Measurements from ENCODE around the gene ANKRD45. TPM values are rescaled to one million over a fixed set of nuclear protein-coding genes. Genes with fewer than 3 reads are reported as not detected.

The ANKRD45 gene
- polyA plus RNA-seq, 1 of the 3 experiments (the other 2 are of a cell fraction): 1.8 TPM

DNA sequence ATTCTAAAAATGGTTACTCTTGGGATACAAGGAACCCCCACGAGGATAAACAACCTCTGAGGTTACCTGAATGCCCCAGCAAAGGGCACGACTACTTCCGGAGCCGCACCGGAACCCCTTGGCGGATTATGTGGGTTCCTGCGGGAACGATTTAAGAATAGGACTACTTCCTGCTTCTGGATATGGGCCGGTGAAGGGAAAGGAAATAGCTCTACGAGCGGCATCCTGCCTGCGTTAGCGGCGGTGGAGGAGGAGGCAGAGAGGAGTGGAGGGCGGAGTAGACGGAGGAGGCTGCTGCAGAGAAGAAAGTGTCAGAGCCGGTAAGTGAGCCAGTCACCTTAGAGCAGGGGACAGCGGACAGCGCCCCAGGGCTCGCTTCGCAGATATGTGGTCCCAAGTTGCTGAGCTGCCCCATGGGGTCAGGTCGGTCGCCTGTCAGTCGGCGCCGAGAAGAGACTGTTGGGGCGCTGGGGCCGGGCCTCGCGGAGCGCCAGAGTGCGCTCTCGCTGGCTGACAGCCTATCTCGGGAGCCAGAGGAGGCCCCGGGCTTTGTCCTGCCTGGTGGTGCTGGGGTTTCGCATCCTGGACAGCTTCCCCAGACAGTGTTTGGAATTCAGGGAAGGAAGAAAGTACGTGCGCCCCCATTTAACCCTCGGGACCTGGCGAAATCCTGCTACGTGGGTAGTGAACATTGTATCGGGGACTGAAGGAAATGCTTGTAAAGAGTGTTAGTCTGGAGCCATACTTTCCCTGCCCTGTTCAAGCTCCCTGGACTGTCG lies 45.3 kb upstream of the ANKRD45 start, which contains the start of gene KLHL20 (continued):
- TF ChIP-seq GABPA (IDR thresholded peaks at IDR 0.05; ENCODE audit: low read depth): peak; percentile 99
- TF ChIP-seq, protein P1, sequence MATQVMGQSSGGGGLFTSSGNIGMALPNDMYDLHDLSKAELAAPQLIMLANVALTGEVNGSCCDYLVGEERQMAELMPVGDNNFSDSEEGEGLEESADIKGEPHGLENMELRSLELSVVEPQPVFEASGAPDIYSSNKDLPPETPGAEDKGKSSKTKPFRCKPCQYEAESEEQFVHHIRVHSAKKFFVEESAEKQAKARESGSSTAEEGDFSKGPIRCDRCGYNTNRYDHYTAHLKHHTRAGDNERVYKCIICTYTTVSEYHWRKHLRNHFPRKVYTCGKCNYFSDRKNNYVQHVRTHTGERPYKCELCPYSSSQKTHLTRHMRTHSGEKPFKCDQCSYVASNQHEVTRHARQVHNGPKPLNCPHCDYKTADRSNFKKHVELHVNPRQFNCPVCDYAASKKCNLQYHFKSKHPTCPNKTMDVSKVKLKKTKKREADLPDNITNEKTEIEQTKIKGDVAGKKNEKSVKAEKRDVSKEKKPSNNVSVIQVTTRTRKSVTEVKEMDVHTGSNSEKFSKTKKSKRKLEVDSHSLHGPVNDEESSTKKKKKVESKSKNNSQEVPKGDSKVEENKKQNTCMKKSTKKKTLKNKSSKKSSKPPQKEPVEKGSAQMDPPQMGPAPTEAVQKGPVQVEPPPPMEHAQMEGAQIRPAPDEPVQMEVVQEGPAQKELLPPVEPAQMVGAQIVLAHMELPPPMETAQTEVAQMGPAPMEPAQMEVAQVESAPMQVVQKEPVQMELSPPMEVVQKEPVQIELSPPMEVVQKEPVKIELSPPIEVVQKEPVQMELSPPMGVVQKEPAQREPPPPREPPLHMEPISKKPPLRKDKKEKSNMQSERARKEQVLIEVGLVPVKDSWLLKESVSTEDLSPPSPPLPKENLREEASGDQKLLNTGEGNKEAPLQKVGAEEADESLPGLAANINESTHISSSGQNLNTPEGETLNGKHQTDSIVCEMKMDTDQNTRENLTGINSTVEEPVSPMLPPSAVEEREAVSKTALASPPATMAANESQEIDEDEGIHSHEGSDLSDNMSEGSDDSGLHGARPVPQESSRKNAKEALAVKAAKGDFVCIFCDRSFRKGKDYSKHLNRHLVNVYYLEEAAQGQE (IDR thresholded peaks at IDR 0.05; ENCODE audit: low read depth, low read length): peak; percentile 59
- peak; percentile 18; the same call in 1 of the 2 replicates for TF ChIP-seq FOSL2 (IDR thresholded peaks at IDR 0.05; ENCODE audit: borderline replicate concordance, low read depth)
- TF ChIP-seq, protein P2, sequence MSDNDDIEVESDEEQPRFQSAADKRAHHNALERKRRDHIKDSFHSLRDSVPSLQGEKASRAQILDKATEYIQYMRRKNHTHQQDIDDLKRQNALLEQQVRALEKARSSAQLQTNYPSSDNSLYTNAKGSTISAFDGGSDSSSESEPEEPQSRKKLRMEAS (IDR thresholded peaks at IDR 0.05; ENCODE audit: low read depth): peak; percentile 85
- TF ChIP-seq SMC3 (IDR thresholded peaks at IDR 0.05; ENCODE audit: low read depth, low read length): peak; percentile 14; the same call in 1 of the 2 replicates
- peak; percentile 60; the same call in 1 of the 2 replicates for TF ChIP-seq YY1 (IDR thresholded peaks at IDR 0.05; ENCODE audit: low read depth)
- TF ChIP-seq, protein P3, sequence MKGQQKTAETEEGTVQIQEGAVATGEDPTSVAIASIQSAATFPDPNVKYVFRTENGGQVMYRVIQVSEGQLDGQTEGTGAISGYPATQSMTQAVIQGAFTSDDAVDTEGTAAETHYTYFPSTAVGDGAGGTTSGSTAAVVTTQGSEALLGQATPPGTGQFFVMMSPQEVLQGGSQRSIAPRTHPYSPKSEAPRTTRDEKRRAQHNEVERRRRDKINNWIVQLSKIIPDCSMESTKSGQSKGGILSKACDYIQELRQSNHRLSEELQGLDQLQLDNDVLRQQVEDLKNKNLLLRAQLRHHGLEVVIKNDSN (IDR thresholded peaks at IDR 0.05; ENCODE audit: borderline replicate concordance, low read depth): no peak; the same call in 1 of the 2 replicates

GRCh38 chr1:173714441-173714758 lies 44.7 kb upstream of the ANKRD45 start:
- ChIA-PET POLR2A (interaction anchor here (0.6 to 1.6 kb wide), 2 partner anchors 148 to 154 kb away, joined by 3 to 5 read pairs; partner anchors contain the start of genes GAS5 and ZBTB37), CTCF (interaction anchor here (1.0 to 2.3 kb wide), 7 partner anchors 10 to 284 kb away, joined by 3 to 5 read pairs (median 4); partner anchors contain the start of genes CENPL and DARS2)
- Histone ChIP-seq H3K27me3 (ENCODE audit: insufficient read depth) (peaks cover 9% of the 10 kb centered on the region; the same call in 1 of the 2 replicates), H2AFZ (ENCODE audit: low read depth) (peak overlapping the region; percentile 99), H3F3A (replicated peaks; ENCODE audit: insufficient read depth) (peaks cover 13% of the 10 kb centered on the region), H3K9me3 (no peaks in the 10 kb centered on the region), H3K79me2 (ENCODE audit: insufficient read depth) (peaks cover 44% of the 10 kb centered on the region), H3K27ac (ENCODE audit: low read depth in 2 of 2, low read length in 1 of 2) (peak overlapping the region; percentile 72 to 78), H3K9ac (no peak overlapping the region), H3K36me3 (replicated peaks in 1 of 2; ENCODE audit: control insufficient read depth in 1 of 2, insufficient read depth in 2 of 2, low read length in 1 of 2) (peaks cover 4 to 10% of the 10 kb centered on the region in 2 experiments), H3K4me2 (peak overlapping the region; percentile 83), H3K4me3 (ENCODE audit: low read depth in 2 of 2, low read length in 1 of 2) (peak overlapping the region; percentile 90 to 98), H4K20me1 (ENCODE audit: insufficient read depth) (no peaks in the 10 kb centered on the region), H3K4me1 (ENCODE audit: control insufficient read depth in 1 of 2, insufficient read depth in 2 of 2, low read depth in 1 of 2, low read length in 1 of 2) (peaks cover 5 to 15% of the 10 kb centered on the region in 2 experiments; a peak in 1 of 4 replicates), H3K9me2 (no peaks in the 10 kb centered on the region)
- DNase-seq: peak; percentile 17
- WGBS (ENCODE audit: low lambda C conversion rate): 53% methylated on average over 3 of the region's 3 CpGs
- no peak for TF ChIP-seq MXI1 (IDR thresholded peaks at IDR 0.05; ENCODE audit: low read depth, low read length)
- no peak for TF ChIP-seq TCF12 (IDR thresholded peaks at IDR 0.05)
- TF ChIP-seq ELF1 (IDR thresholded peaks at IDR 0.05): no peak
- TF ChIP-seq ZBTB33 (IDR thresholded peaks at IDR 0.05; ENCODE audit: borderline replicate concordance, low read depth): no peak
- no peak for TF ChIP-seq TEAD4 (IDR thresholded peaks at IDR 0.05; ENCODE audit: borderline replicate concordance, insufficient read depth)
- TF ChIP-seq FOSL2 (IDR thresholded peaks at IDR 0.05; ENCODE audit: borderline replicate concordance, low read depth): no peak
- no peak for TF ChIP-seq JUND (IDR thresholded peaks at IDR 0.05)
- TF ChIP-seq FOXM1 (IDR thresholded peaks at IDR 0.05; ENCODE audit: low read depth): no peak
- no peak for TF ChIP-seq RXRA (IDR thresholded peaks at IDR 0.05; ENCODE audit: borderline replicate concordance, low read depth)
- TF ChIP-seq EP300 (IDR thresholded peaks at IDR 0.05; ENCODE audit: borderline replicate concordance in 1 of 2, low read depth in 1 of 2, low read length in 1 of 2): no peak
- no peak for TF ChIP-seq IRF3 (IDR thresholded peaks at IDR 0.05; ENCODE audit: low read depth, low read length)

All from SK-N-SH (cell line).